IMR-90 (cell line): ENCODE measurements around the gene LYRM4.

Experiments used
- CTCF ChIP-seq: conservative IDR thresholded peaks from 2 replicates; pipeline ENCODE4 v1.5.1; 2012; ENCODE audit warnings: mild to moderate bottlenecking, low read depth, low read length, improper control_type of control experiment
- MAZ ChIP-seq: IDR thresholded peaks from 2 replicates; pipeline ENCODE4 v1.6.1; 2012; ENCODE audit warnings: low read depth, mild to moderate bottlenecking, low read length, improper control_type of control experiment, moderate library complexity, borderline replicate concordance
- POLR2A ChIP-seq: IDR thresholded peaks from 2 replicates; pipeline ENCODE4 v1.6.1; 2012; ENCODE audit warnings: mild to moderate bottlenecking, low read depth, low read length
- RAD21 ChIP-seq: IDR thresholded peaks from 2 replicates; pipeline ENCODE4 v1.6.1; 2012; ENCODE audit warnings: low read length, improper control_type of control experiment
- RFX5 ChIP-seq: IDR thresholded peaks from 2 replicates; pipeline ENCODE4 v1.8.0; 2012; ENCODE audit warnings: low read depth, mild to moderate bottlenecking, low read length, moderate library complexity

GRCh38 chr6:5082487-5083306 is 178.1 kb downstream of the LYRM4 start:
- TF ChIP-seq CTCF (no peak), MAZ (no peak), RAD21 (no peak), POLR2A (no peak), RFX5 (no peak)
